ENCODE data around the gene KIF26B. TPM values are rescaled to one million over a fixed set of nuclear protein-coding genes. Genes with fewer than 3 reads are reported as not detected.

The KIF26B gene
- total RNA-seq, 1 experiment from 2014 or later, result 1.2 TPM

DNA sequence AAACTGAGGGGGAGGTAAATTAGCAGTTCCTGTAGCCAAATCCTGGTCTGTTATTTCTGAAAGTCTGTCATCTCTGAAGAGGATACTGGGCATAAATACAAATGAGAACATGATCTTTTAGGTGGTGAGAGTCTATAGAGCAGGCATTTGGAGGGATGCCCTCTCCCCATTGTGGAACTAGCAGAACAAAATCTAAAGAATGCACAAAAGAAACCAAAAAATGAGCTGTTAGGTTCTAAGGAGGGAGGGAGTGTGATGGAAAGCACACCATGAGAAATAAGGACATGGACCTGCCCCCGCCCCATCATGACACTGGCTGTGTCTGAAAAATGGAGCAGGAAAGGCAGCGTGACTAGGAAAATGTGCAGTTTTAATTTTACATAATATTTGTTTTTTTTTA, 262.0 kb downstream of the KIF26B start:
- no peak overlapping the region for H3K4me3 Mint-ChIP-seq
- no peaks in the 10 kb centered on the region for H3K36me3 Mint-ChIP-seq
- TF ChIP-seq TEAD4 (CRISPR knock-in tag; IDR thresholded peaks at IDR 0.05), result no peak
- no peak for TF ChIP-seq ESRRA (CRISPR knock-in tag; IDR thresholded peaks at IDR 0.05; ENCODE audit: borderline replicate concordance)
- TF ChIP-seq JAZF1 (CRISPR knock-in tag; IDR thresholded peaks at IDR 0.05), result no peak
- no peak for TF ChIP-seq FOXK1 (CRISPR knock-in tag; IDR thresholded peaks at IDR 0.05)
- TF ChIP-seq MYBL2 (CRISPR knock-in tag; IDR thresholded peaks at IDR 0.05), result no peak
- TF ChIP-seq, protein P1, sequence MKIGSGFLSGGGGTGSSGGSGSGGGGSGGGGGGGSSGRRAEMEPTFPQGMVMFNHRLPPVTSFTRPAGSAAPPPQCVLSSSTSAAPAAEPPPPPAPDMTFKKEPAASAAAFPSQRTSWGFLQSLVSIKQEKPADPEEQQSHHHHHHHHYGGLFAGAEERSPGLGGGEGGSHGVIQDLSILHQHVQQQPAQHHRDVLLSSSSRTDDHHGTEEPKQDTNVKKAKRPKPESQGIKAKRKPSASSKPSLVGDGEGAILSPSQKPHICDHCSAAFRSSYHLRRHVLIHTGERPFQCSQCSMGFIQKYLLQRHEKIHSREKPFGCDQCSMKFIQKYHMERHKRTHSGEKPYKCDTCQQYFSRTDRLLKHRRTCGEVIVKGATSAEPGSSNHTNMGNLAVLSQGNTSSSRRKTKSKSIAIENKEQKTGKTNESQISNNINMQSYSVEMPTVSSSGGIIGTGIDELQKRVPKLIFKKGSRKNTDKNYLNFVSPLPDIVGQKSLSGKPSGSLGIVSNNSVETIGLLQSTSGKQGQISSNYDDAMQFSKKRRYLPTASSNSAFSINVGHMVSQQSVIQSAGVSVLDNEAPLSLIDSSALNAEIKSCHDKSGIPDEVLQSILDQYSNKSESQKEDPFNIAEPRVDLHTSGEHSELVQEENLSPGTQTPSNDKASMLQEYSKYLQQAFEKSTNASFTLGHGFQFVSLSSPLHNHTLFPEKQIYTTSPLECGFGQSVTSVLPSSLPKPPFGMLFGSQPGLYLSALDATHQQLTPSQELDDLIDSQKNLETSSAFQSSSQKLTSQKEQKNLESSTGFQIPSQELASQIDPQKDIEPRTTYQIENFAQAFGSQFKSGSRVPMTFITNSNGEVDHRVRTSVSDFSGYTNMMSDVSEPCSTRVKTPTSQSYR (CRISPR knock-in tag; IDR thresholded peaks at IDR 0.05), result no peak
- TF ChIP-seq TP53 (CRISPR knock-in tag; IDR thresholded peaks at IDR 0.05), result no peak
- no peak for TF ChIP-seq GTF2I (CRISPR knock-in tag; conservative IDR thresholded peaks at IDR 0.05)
- TF ChIP-seq ELF4 (CRISPR knock-in tag; IDR thresholded peaks at IDR 0.05; ENCODE audit: low read depth), result no peak

DNA sequence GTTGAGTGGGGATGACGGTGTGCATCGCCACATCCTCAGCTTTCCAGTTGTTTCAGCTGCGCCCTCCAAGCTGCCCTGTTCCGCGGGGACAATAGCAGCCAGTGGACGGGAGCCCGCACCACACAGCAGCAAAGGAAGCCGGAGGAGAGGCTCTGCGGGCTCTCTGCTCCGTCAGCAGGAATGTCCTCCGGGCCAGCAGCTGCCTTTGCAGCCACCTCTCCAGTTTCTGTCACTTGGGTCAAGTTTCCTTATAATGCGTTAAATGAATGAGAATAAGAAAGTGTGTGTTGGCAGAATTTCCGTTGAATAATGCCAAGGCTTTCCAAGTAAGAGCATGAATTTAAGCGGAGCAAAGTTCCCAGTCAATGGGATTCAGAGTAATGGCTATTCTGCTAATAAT, 263.3 kb downstream of the KIF26B start:
- ATAC-seq (peak; percentile 64; the same call in 1 of the 2 replicates), DNase-seq (ENCODE audit: low spot score) (peak; percentile 20)
- H3K27ac Mint-ChIP-seq, result no peak overlapping the region
- ChIA-PET CTCF (interaction anchor here (1.7 kb wide), 1 partner anchor 37 kb away, joined by 9 read pairs; no protein-coding TSS in a partner anchor), POLR2A (no interaction called here)
- no peaks in the 10 kb centered on the region for H3K9me3 Mint-ChIP-seq
- H3K4me1 Mint-ChIP-seq, result peaks cover 4% of the 10 kb centered on the region; the same call in 1 of the 2 replicates
- no peak overlapping the region for H3K4me3 Mint-ChIP-seq
- H3K36me3 Mint-ChIP-seq, result no peaks in the 10 kb centered on the region
- no peaks in the 10 kb centered on the region for H3K27me3 Mint-ChIP-seq (ENCODE audit: low read depth)
- TF ChIP-seq NR1H2 (CRISPR knock-in tag; IDR thresholded peaks at IDR 0.05) (no peak), JUN (CRISPR knock-in tag; IDR thresholded peaks at IDR 0.05) (no peak), FOXK1 (CRISPR knock-in tag; IDR thresholded peaks at IDR 0.05) (no peak), CREB1 (CRISPR knock-in tag; IDR thresholded peaks at IDR 0.05) (no peak), IRF2 (CRISPR knock-in tag; IDR thresholded peaks at IDR 0.05; ENCODE audit: borderline replicate concordance, low read depth) (no peak), JAZF1 (CRISPR knock-in tag; IDR thresholded peaks at IDR 0.05) (no peak), ELF4 (CRISPR knock-in tag; IDR thresholded peaks at IDR 0.05; ENCODE audit: low read depth) (no peak), SMAD4 (CRISPR knock-in tag; IDR thresholded peaks at IDR 0.05) (no peak)
- TF ChIP-seq, protein P2, sequence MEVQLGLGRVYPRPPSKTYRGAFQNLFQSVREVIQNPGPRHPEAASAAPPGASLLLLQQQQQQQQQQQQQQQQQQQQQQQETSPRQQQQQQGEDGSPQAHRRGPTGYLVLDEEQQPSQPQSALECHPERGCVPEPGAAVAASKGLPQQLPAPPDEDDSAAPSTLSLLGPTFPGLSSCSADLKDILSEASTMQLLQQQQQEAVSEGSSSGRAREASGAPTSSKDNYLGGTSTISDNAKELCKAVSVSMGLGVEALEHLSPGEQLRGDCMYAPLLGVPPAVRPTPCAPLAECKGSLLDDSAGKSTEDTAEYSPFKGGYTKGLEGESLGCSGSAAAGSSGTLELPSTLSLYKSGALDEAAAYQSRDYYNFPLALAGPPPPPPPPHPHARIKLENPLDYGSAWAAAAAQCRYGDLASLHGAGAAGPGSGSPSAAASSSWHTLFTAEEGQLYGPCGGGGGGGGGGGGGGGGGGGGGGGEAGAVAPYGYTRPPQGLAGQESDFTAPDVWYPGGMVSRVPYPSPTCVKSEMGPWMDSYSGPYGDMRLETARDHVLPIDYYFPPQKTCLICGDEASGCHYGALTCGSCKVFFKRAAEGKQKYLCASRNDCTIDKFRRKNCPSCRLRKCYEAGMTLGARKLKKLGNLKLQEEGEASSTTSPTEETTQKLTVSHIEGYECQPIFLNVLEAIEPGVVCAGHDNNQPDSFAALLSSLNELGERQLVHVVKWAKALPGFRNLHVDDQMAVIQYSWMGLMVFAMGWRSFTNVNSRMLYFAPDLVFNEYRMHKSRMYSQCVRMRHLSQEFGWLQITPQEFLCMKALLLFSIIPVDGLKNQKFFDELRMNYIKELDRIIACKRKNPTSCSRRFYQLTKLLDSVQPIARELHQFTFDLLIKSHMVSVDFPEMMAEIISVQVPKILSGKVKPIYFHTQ (CRISPR knock-in tag; IDR thresholded peaks at IDR 0.05), result no peak
- TF ChIP-seq, protein P3, sequence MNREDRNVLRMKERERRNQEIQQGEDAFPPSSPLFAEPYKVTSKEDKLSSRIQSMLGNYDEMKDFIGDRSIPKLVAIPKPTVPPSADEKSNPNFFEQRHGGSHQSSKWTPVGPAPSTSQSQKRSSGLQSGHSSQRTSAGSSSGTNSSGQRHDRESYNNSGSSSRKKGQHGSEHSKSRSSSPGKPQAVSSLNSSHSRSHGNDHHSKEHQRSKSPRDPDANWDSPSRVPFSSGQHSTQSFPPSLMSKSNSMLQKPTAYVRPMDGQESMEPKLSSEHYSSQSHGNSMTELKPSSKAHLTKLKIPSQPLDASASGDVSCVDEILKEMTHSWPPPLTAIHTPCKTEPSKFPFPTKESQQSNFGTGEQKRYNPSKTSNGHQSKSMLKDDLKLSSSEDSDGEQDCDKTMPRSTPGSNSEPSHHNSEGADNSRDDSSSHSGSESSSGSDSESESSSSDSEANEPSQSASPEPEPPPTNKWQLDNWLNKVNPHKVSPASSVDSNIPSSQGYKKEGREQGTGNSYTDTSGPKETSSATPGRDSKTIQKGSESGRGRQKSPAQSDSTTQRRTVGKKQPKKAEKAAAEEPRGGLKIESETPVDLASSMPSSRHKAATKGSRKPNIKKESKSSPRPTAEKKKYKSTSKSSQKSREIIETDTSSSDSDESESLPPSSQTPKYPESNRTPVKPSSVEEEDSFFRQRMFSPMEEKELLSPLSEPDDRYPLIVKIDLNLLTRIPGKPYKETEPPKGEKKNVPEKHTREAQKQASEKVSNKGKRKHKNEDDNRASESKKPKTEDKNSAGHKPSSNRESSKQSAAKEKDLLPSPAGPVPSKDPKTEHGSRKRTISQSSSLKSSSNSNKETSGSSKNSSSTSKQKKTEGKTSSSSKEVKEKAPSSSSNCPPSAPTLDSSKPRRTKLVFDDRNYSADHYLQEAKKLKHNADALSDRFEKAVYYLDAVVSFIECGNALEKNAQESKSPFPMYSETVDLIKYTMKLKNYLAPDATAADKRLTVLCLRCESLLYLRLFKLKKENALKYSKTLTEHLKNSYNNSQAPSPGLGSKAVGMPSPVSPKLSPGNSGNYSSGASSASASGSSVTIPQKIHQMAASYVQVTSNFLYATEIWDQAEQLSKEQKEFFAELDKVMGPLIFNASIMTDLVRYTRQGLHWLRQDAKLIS (CRISPR knock-in tag; IDR thresholded peaks at IDR 0.05; ENCODE audit: borderline replicate concordance), result no peak
- TF ChIP-seq, protein P4, sequence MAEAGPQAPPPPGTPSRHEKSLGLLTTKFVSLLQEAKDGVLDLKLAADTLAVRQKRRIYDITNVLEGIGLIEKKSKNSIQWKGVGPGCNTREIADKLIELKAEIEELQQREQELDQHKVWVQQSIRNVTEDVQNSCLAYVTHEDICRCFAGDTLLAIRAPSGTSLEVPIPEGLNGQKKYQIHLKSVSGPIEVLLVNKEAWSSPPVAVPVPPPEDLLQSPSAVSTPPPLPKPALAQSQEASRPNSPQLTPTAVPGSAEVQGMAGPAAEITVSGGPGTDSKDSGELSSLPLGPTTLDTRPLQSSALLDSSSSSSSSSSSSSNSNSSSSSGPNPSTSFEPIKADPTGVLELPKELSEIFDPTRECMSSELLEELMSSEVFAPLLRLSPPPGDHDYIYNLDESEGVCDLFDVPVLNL (CRISPR knock-in tag; IDR thresholded peaks at IDR 0.05; ENCODE audit: borderline replicate concordance, low read depth), result no peak
- TF ChIP-seq, protein P1 (CRISPR knock-in tag; IDR thresholded peaks at IDR 0.05), result no peak
- TF ChIP-seq, protein P5, sequence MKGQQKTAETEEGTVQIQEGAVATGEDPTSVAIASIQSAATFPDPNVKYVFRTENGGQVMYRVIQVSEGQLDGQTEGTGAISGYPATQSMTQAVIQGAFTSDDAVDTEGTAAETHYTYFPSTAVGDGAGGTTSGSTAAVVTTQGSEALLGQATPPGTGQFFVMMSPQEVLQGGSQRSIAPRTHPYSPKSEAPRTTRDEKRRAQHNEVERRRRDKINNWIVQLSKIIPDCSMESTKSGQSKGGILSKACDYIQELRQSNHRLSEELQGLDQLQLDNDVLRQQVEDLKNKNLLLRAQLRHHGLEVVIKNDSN (CRISPR knock-in tag; IDR thresholded peaks at IDR 0.05), result no peak
- TF ChIP-seq, protein P6, sequence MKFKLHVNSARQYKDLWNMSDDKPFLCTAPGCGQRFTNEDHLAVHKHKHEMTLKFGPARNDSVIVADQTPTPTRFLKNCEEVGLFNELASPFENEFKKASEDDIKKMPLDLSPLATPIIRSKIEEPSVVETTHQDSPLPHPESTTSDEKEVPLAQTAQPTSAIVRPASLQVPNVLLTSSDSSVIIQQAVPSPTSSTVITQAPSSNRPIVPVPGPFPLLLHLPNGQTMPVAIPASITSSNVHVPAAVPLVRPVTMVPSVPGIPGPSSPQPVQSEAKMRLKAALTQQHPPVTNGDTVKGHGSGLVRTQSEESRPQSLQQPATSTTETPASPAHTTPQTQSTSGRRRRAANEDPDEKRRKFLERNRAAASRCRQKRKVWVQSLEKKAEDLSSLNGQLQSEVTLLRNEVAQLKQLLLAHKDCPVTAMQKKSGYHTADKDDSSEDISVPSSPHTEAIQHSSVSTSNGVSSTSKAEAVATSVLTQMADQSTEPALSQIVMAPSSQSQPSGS (CRISPR knock-in tag; IDR thresholded peaks at IDR 0.05; ENCODE audit: borderline replicate concordance, low read depth), result no peak

More for the DNA sequence above, 262.0 kb downstream of the KIF26B start:
- no peak for DNase-seq (ENCODE audit: low spot score)
- no peaks in the 10 kb centered on the region for H3K9me3 Mint-ChIP-seq
- POLR2A ChIA-PET, result no interaction called here
- no peak overlapping the region for H3K27ac Mint-ChIP-seq
- no peak for ATAC-seq
- H3K27me3 Mint-ChIP-seq (ENCODE audit: low read depth), result no peaks in the 10 kb centered on the region
- H3K4me1 Mint-ChIP-seq, result peaks cover 4% of the 10 kb centered on the region; the same call in 1 of the 2 replicates
- CTCF ChIA-PET, result interaction anchor here (1.7 kb wide), 1 partner anchor 36 kb away, joined by 9 read pairs; no protein-coding TSS in a partner anchor
